Measurements from ENCODE around the gene FAM151A.

DNA sequence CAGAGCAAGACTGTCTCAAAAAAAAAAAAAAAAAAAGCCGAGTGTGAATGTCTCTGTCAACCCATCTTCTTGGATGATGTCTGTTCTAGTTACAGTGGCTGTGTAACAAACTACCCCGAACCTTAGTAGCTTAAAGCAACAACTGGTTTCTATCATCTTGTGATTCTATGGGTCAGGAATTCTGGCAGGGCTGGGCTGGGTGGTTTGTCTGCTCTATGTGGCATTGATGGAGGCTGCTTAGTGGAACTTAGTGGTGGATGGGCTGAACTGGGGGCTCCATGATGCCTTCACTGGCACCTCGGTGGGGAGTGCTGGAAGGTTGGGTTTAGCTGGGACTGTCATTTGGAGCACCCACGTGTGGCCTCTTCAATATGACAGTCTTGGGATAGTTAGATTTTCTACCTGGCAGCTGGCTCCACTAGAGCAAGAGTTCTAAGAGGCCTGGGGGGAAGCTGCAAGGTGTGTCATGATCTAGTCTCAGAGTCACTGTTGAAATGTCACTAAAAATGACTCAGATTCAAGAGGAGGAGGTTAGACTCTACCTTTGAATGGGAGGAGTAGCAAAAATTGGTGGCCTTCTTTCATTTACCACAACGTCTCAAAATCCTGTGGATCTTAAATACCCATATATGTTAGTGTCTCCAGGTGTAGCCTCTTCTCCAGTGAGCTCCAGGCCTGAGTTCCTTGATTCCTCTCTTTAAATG is 56.7 kb downstream of the FAM151A start:
- TF ChIP-seq, protein P1, sequence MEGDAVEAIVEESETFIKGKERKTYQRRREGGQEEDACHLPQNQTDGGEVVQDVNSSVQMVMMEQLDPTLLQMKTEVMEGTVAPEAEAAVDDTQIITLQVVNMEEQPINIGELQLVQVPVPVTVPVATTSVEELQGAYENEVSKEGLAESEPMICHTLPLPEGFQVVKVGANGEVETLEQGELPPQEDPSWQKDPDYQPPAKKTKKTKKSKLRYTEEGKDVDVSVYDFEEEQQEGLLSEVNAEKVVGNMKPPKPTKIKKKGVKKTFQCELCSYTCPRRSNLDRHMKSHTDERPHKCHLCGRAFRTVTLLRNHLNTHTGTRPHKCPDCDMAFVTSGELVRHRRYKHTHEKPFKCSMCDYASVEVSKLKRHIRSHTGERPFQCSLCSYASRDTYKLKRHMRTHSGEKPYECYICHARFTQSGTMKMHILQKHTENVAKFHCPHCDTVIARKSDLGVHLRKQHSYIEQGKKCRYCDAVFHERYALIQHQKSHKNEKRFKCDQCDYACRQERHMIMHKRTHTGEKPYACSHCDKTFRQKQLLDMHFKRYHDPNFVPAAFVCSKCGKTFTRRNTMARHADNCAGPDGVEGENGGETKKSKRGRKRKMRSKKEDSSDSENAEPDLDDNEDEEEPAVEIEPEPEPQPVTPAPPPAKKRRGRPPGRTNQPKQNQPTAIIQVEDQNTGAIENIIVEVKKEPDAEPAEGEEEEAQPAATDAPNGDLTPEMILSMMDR (IDR thresholded peaks at IDR 0.05; ENCODE audit: low read length) = no peak
- no peak for TF ChIP-seq EZH2 (optimal IDR thresholded peaks at IDR 0.05; ENCODE audit: low read depth, low read length)
- TF ChIP-seq EZH2phosphoT487 (IDR thresholded peaks at IDR 0.05; ENCODE audit: low read length) = no peak
